ENCODE measurements around the gene VPS13C. TPM values are rescaled to one million over a fixed set of nuclear protein-coding genes. Genes with fewer than 3 reads are reported as not detected.

VPS13C gene, protein sequence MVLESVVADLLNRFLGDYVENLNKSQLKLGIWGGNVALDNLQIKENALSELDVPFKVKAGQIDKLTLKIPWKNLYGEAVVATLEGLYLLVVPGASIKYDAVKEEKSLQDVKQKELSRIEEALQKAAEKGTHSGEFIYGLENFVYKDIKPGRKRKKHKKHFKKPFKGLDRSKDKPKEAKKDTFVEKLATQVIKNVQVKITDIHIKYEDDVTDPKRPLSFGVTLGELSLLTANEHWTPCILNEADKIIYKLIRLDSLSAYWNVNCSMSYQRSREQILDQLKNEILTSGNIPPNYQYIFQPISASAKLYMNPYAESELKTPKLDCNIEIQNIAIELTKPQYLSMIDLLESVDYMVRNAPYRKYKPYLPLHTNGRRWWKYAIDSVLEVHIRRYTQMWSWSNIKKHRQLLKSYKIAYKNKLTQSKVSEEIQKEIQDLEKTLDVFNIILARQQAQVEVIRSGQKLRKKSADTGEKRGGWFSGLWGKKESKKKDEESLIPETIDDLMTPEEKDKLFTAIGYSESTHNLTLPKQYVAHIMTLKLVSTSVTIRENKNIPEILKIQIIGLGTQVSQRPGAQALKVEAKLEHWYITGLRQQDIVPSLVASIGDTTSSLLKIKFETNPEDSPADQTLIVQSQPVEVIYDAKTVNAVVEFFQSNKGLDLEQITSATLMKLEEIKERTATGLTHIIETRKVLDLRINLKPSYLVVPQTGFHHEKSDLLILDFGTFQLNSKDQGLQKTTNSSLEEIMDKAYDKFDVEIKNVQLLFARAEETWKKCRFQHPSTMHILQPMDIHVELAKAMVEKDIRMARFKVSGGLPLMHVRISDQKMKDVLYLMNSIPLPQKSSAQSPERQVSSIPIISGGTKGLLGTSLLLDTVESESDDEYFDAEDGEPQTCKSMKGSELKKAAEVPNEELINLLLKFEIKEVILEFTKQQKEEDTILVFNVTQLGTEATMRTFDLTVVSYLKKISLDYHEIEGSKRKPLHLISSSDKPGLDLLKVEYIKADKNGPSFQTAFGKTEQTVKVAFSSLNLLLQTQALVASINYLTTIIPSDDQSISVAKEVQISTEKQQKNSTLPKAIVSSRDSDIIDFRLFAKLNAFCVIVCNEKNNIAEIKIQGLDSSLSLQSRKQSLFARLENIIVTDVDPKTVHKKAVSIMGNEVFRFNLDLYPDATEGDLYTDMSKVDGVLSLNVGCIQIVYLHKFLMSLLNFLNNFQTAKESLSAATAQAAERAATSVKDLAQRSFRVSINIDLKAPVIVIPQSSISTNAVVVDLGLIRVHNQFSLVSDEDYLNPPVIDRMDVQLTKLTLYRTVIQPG (N-terminal part only)
- 92.9 and 114 TPM in 2 replicates for total RNA-seq

DNA sequence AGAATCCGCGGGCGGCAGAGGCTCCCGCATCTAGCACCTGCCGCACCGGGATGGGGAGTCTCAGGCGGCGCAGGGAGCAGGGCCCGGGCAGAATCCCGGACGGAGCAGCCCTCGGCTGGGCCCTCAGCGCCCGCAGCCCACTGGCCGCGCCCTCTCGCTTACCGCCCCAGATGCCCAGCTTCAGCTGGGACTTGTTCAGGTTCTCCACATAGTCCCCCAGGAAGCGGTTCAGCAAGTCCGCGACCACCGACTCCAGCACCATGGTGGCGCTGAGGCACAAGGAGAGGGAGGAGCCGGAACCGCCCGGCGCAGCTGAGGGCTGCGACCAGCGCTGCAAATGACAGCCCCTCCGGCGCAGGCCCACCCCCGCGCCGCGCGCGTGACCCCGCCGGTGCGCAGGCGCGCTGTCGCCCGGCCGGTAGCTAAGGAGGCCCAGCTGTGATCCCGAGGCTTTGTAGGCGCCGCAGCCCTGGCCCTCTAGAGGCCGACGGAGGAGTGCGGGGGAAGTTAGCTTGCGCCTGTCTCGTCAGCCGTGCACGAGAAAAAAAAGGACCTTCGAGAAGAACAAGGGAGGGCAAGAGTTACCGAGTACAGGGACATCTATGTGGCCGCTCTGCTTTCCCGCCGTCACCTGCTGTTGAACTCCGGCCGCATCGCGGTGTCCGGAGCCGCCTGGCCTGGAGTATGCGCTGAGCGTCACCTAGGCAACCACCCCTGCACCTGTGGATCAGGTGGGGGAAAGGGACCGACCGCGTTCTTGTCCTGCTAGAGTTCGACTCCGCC lies at the start of gene VPS13C:
Gene VPS13C (minus strand): TSS at position 335 of the 783 bp plus-strand sequence. CDS start 73 bp downstream, at position 262.

DNA sequence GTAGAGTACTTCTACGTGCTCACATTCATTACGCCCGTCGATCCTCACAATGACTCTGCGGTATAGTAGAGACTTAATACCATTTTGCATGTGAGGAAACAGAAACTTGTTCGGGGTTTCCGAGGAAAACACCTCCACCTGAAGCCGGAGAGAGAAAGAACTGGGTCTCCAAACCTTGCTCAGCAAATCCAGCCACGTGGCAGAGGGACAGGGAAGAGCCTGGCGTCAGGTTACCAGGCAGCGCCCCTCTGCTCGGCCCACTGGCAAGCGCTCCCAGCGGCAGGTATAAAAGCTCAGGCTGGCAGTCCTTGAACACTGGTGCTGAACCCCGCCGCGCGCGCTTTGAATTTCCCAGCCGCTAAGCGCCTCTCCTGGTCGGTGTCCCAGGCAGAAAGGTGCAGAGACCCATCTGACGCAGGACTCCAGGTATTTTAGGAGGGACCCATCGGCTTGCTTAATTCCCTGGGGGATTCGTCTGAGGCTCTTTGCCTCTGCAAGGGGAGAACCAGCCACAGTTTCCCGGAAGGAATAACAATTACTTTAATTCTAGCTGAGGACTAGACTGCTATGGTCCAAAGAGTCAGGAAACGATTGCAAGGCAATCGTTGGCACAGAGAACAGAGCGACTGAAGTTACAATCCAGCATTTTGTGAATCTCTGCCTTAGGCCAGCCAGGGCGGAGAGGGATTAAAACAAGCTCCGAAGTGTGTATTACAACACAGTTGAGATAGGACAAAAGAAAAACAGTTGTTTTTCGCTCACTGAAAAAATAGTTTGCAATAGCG lies 6.6 kb upstream of the VPS13C start, which contains the start of gene C2CD4A:
Gene C2CD4A (plus strand): TSS at position 315 of the 785 bp plus-strand sequence. CDS start 637 bp downstream, outside the sequence.

Other genes starting within 250 kb of the VPS13C start
- 0.12 TPM in 1 of 2 replicates, not detected in the other for gene C2CD4A, start 6.5 kb upstream of the VPS13C start, total RNA-seq
- gene C2CD4B, start 104.8 kb upstream of the VPS13C start, total RNA-seq, result 0.25 TPM in 1 of 2 replicates, not detected in the other